ENCODE data around the gene CLDN19. TPM values are rescaled to one million over a fixed set of nuclear protein-coding genes. Genes with fewer than 3 reads are reported as not detected.
A peak's percentile ranks its signal among the peaks of the same experiment; 100 is the strongest.

The CLDN19 gene
- 1.5 TPM for polyA plus RNA-seq
- long read RNA-seq, donor 1, partial matches to known transcripts, result 0 of 3 reads
- long read RNA-seq, donor 1, other reads (novel, unspliced or antisense), result 0 of 3 reads
- long read RNA-seq, donor 2, partial matches to known transcripts, result 0 of 3 reads
- long read RNA-seq, donor 2, other reads (novel, unspliced or antisense), result 0 of 3 reads
- long read RNA-seq, donor 3, result 0 reads
- long read RNA-seq, donor 4, partial matches to known transcripts, result 0 of 1 reads
- long read RNA-seq, donor 4, other reads (novel, unspliced or antisense), result 0 of 1 reads
- long read RNA-seq, donor 5, partial matches to known transcripts, result 0 of 4 reads
- long read RNA-seq, donor 5, other reads (novel, unspliced or antisense), result 0 of 4 reads
- long read RNA-seq, donor 6, partial matches to known transcripts, result 0 of 1 reads
- long read RNA-seq, donor 6, other reads (novel, unspliced or antisense), result 0 of 1 reads
- long read RNA-seq, donor 7, partial matches to known transcripts, result 0 of 2 reads
- long read RNA-seq, donor 7, other reads (novel, unspliced or antisense), result 0 of 2 reads
- long read RNA-seq, donor 8, partial matches to known transcripts, result 0 of 1 reads
- long read RNA-seq, donor 8, other reads (novel, unspliced or antisense), result 0 of 1 reads
- long read RNA-seq, donor 9, partial matches to known transcripts, result 0 of 2 reads
- long read RNA-seq, donor 9, other reads (novel, unspliced or antisense), result 0 of 2 reads
- long read RNA-seq, donor 10, partial matches to known transcripts, result 0 of 3 reads
- long read RNA-seq, donor 10, other reads (novel, unspliced or antisense), result 0 of 3 reads
- long read RNA-seq, donor 11, partial matches to known transcripts, result 0 of 1 reads
- long read RNA-seq, donor 11, other reads (novel, unspliced or antisense), result 0 of 1 reads

GRCh38 chr1:42739753-42740700, at the start of gene CLDN19:
TSS of gene CLDN19 (minus strand) at chr1:42740236. CDS start at chr1:42740063, 173 bp downstream.
- WGBS (ENCODE audit: insufficient coverage, low lambda C conversion rate), result no CpG with 5 or more reads among the region's 27 CpGs
- H3K27me3 ChIP-seq (ENCODE audit: control insufficient read depth, insufficient read depth, low read length), result no peaks in the 10 kb centered on the region
- peak within 1 kb of the TSS; percentile 1 for H3K4me3 ChIP-seq (ENCODE audit: low read length)
- H3K9me3 ChIP-seq (ENCODE audit: control insufficient read depth, low read depth, low read length), result no peaks in the 10 kb centered on the region
- peaks cover 12% of the 10 kb centered on the region for H3K4me1 ChIP-seq (ENCODE audit: control insufficient read depth, insufficient read depth, low read length)
- DNase-seq, result peak; percentile 43 to 65
- H3K36me3 ChIP-seq (ENCODE audit: control insufficient read depth, insufficient read depth, low read length), result no peaks in the 10 kb centered on the region
- H3K27ac ChIP-seq (ENCODE audit: low read length), result no peak within 1 kb of the TSS

GRCh38 chr1:42788021-42788420, 48.0 kb upstream of the CLDN19 start:
- H3K27ac ChIP-seq (ENCODE audit: low read length), result no peak overlapping the region
- no CpG with 5 or more reads among the region's 1 CpG for WGBS (ENCODE audit: insufficient coverage, low lambda C conversion rate)
- H3K4me1 ChIP-seq (ENCODE audit: control insufficient read depth, insufficient read depth, low read length), result peaks cover 6% of the 10 kb centered on the region
- H3K4me3 ChIP-seq (ENCODE audit: low read length), result no peak overlapping the region
- no peak for DNase-seq
- H3K9me3 ChIP-seq (ENCODE audit: control insufficient read depth, low read depth, low read length), result peaks cover 6% of the 10 kb centered on the region
- no peaks in the 10 kb centered on the region for H3K36me3 ChIP-seq (ENCODE audit: control insufficient read depth, insufficient read depth, low read length)
- peaks cover 34% of the 10 kb centered on the region for H3K27me3 ChIP-seq (ENCODE audit: control insufficient read depth, insufficient read depth, low read length)

GRCh38 chr1:42786097-42786496, 46.1 kb upstream of the CLDN19 start:
- Histone ChIP-seq H3K4me3 (ENCODE audit: low read length) (no peak overlapping the region), H3K36me3 (ENCODE audit: control insufficient read depth, insufficient read depth, low read length) (peaks cover 8% of the 10 kb centered on the region), H3K4me1 (ENCODE audit: control insufficient read depth, insufficient read depth, low read length) (peaks cover 6% of the 10 kb centered on the region), H3K27me3 (ENCODE audit: control insufficient read depth, insufficient read depth, low read length) (peaks cover 34% of the 10 kb centered on the region), H3K27ac (ENCODE audit: low read length) (no peak overlapping the region), H3K9me3 (ENCODE audit: control insufficient read depth, low read depth, low read length) (peaks cover 6% of the 10 kb centered on the region)
- WGBS (ENCODE audit: insufficient coverage, low lambda C conversion rate), result 100% methylated on average over 1 of the region's 5 CpGs
- DNase-seq, result no peak

GRCh38 chr1:42784946-42785693, 45.1 kb upstream of the CLDN19 start, which contains the start of gene TMEM269:
TSS of gene TMEM269 (plus strand) at chr1:42784991. CDS start at chr1:42789894, 4,903 bp downstream.
- DNase-seq, result peak in 1 of 2 donors; percentile 21
- H3K9me3 ChIP-seq (ENCODE audit: control insufficient read depth, low read depth, low read length), result peaks cover 6% of the 10 kb centered on the region

GRCh38 chr1:42784547-42784945, 44.5 kb upstream of the CLDN19 start:
- no peak for DNase-seq
- Histone ChIP-seq H3K27me3 (ENCODE audit: control insufficient read depth, insufficient read depth, low read length) (peaks cover 31% of the 10 kb centered on the region), H3K4me3 (ENCODE audit: low read length) (peak overlapping the region; percentile 33), H3K4me1 (ENCODE audit: control insufficient read depth, insufficient read depth, low read length) (peaks cover 6% of the 10 kb centered on the region), H3K27ac (ENCODE audit: low read length) (no peak overlapping the region), H3K9me3 (ENCODE audit: control insufficient read depth, low read depth, low read length) (peaks cover 6% of the 10 kb centered on the region), H3K36me3 (ENCODE audit: control insufficient read depth, insufficient read depth, low read length) (peaks cover 8% of the 10 kb centered on the region)
- 100% methylated on average over 1 of the region's 18 CpGs for WGBS (ENCODE audit: insufficient coverage, low lambda C conversion rate)

More at GRCh38 chr1:42784946-42785693, 45.1 kb upstream of the CLDN19 start, which contains the start of gene TMEM269:
- peaks cover 6% of the 10 kb centered on the region for H3K4me1 ChIP-seq (ENCODE audit: control insufficient read depth, insufficient read depth, low read length)
- peak within 1 kb of the TSS; percentile 33 for H3K4me3 ChIP-seq (ENCODE audit: low read length)
- no CpG with 5 or more reads among the region's 54 CpGs for WGBS (ENCODE audit: insufficient coverage, low lambda C conversion rate)
- peaks cover 8% of the 10 kb centered on the region for H3K36me3 ChIP-seq (ENCODE audit: control insufficient read depth, insufficient read depth, low read length)
- H3K27me3 ChIP-seq (ENCODE audit: control insufficient read depth, insufficient read depth, low read length), result peaks cover 34% of the 10 kb centered on the region
- no peak within 1 kb of the TSS for H3K27ac ChIP-seq (ENCODE audit: low read length)

- Histone ChIP-seq H3K27me3 (ENCODE audit: control insufficient read depth, insufficient read depth, low read length) (peaks cover 24% of the 10 kb centered on the region), H3K9me3 (ENCODE audit: control insufficient read depth, low read depth, low read length) (peaks cover 6% of the 10 kb centered on the region), H3K27ac (ENCODE audit: low read length) (no peak overlapping the region), H3K4me3 (ENCODE audit: low read length) (no peak overlapping the region), H3K36me3 (ENCODE audit: control insufficient read depth, insufficient read depth, low read length) (peaks cover 17% of the 10 kb centered on the region), H3K4me1 (ENCODE audit: control insufficient read depth, insufficient read depth, low read length) (peaks cover 6% of the 10 kb centered on the region)
- no peak for DNase-seq
- 100% methylated on average over 1 of the region's 2 CpGs for WGBS (ENCODE audit: insufficient coverage, low lambda C conversion rate)
Observed at GRCh38 chr1:42783092-42783491, 43.1 kb upstream of the CLDN19 start.

- Histone ChIP-seq H3K4me3 (ENCODE audit: low read length) (no peak overlapping the region), H3K27ac (ENCODE audit: low read length) (no peak overlapping the region), H3K36me3 (ENCODE audit: control insufficient read depth, insufficient read depth, low read length) (peaks cover 44% of the 10 kb centered on the region), H3K9me3 (ENCODE audit: control insufficient read depth, low read depth, low read length) (peaks cover 6% of the 10 kb centered on the region), H3K4me1 (ENCODE audit: control insufficient read depth, insufficient read depth, low read length) (peaks cover 4% of the 10 kb centered on the region), H3K27me3 (ENCODE audit: control insufficient read depth, insufficient read depth, low read length) (peaks cover 8% of the 10 kb centered on the region)
- DNase-seq, result no peak
- WGBS (ENCODE audit: insufficient coverage, low lambda C conversion rate), result no CpG with 5 or more reads among the region's 1 CpG
Observed at GRCh38 chr1:42780176-42780575, 40.1 kb upstream of the CLDN19 start.

GRCh38 chr1:42779725-42780124, 39.7 kb upstream of the CLDN19 start:
- Histone ChIP-seq H3K27ac (ENCODE audit: low read length) (no peak overlapping the region), H3K36me3 (ENCODE audit: control insufficient read depth, insufficient read depth, low read length) (peaks cover 49% of the 10 kb centered on the region), H3K4me3 (ENCODE audit: low read length) (no peak overlapping the region), H3K27me3 (ENCODE audit: control insufficient read depth, insufficient read depth, low read length) (peaks cover 3% of the 10 kb centered on the region), H3K4me1 (ENCODE audit: control insufficient read depth, insufficient read depth, low read length) (no peaks in the 10 kb centered on the region), H3K9me3 (ENCODE audit: control insufficient read depth, low read depth, low read length) (peaks cover 3% of the 10 kb centered on the region)
- WGBS (ENCODE audit: insufficient coverage, low lambda C conversion rate), result 100% methylated on average over 1 of the region's 2 CpGs
- DNase-seq, result no peak

- DNase-seq, result no peak
- Histone ChIP-seq H3K9me3 (ENCODE audit: control insufficient read depth, low read depth, low read length) (no peaks in the 10 kb centered on the region), H3K27me3 (ENCODE audit: control insufficient read depth, insufficient read depth, low read length) (no peaks in the 10 kb centered on the region), H3K4me1 (ENCODE audit: control insufficient read depth, insufficient read depth, low read length) (no peaks in the 10 kb centered on the region), H3K36me3 (ENCODE audit: control insufficient read depth, insufficient read depth, low read length) (peaks cover 58% of the 10 kb centered on the region), H3K27ac (ENCODE audit: low read length) (no peak overlapping the region), H3K4me3 (ENCODE audit: low read length) (no peak overlapping the region)
Observed at GRCh38 chr1:42777852-42778251, 37.8 kb upstream of the CLDN19 start.

All from large intestine (tissue), 12 donors.